HAP-1 (cell line): ENCODE measurements around the gene THNSL1.
"Not testable (repeated sequence)": the region's sequence is repeated elsewhere in the genome, so short reads cannot be mapped to it uniquely, and the experiment has no call there.

Experiments
- DNase-seq, 2 experiments: peaks; one replicate each; pipeline ENCODE4 v3.0.0-alpha.2; 2016 to 2020; ENCODE audit warnings: low spot score in 2 of 2
- H3K27me3 ChIP-seq: fragments of 250-450 bp; sonication (Bioruptor Pico); 2 replicates; pipeline ENCODE4 v1.5.1; 2020; ENCODE audit warnings: low read depth, mild to moderate bottlenecking, moderate library complexity
- H3K36me3 ChIP-seq: fragments of 250-450 bp; sonication (Bioruptor Pico); replicated peaks from 2 replicates; pipeline ENCODE4 v1.5.1; 2020; ENCODE audit warnings: mild to moderate bottlenecking
- H3K4me1 ChIP-seq: fragments of 250-450 bp; sonication (Bioruptor Pico); 2 replicates; pipeline ENCODE4 v1.5.1; 2020; ENCODE audit warnings: mild to moderate bottlenecking
- H3K4me3 ChIP-seq: fragments of 250-450 bp; sonication (Bioruptor Pico); 2 replicates; pipeline ENCODE4 v1.5.1; 2020; ENCODE audit warnings: mild to moderate bottlenecking, moderate library complexity
- H3K9me3 ChIP-seq: fragments of 250-450 bp; sonication (Bioruptor Pico); 2 replicates; pipeline ENCODE4 v1.5.1; 2020; ENCODE audit warnings: mild to moderate bottlenecking, moderate library complexity
- in situ Hi-C: fragments of 300-500 bp; cut with MboI; formaldehyde crosslinking; loops from 3 replicates; pipeline ENCODE4 v1.14.3; 2020; ENCODE audit warnings: low sequenced_read_pairs, inconsistent platforms, mixed read lengths

THNSL1 gene

DNA sequence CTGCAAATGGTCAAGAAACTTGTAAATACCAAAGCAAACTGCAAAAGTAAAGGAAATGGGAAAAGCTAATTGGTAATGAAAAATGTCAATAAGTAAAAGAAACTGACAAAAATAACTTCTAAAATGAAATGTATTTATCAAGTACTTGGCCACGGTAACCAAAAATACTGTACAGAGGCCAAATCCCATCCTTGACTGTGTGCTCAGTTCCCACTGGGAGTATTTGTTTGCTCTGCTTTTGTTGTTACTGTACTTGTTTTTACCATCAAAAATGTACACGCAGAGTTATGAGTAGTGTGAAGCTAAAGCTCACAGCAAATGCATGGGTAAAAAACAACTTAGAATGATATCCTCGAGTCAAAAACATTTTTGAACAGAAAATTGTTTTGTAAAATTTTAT is 31.5 kb upstream of the THNSL1 start:
- H3K4me1 ChIP-seq = peaks cover 26% of the 10 kb centered on the region
- no peaks in the 10 kb centered on the region for H3K27me3 ChIP-seq
- DNase-seq = no peak
- H3K9me3 ChIP-seq = no peaks in the 10 kb centered on the region
- in situ Hi-C loops = no loop called here
- H3K4me3 ChIP-seq = no peak overlapping the region
- no peaks in the 10 kb centered on the region for H3K36me3 ChIP-seq

DNA sequence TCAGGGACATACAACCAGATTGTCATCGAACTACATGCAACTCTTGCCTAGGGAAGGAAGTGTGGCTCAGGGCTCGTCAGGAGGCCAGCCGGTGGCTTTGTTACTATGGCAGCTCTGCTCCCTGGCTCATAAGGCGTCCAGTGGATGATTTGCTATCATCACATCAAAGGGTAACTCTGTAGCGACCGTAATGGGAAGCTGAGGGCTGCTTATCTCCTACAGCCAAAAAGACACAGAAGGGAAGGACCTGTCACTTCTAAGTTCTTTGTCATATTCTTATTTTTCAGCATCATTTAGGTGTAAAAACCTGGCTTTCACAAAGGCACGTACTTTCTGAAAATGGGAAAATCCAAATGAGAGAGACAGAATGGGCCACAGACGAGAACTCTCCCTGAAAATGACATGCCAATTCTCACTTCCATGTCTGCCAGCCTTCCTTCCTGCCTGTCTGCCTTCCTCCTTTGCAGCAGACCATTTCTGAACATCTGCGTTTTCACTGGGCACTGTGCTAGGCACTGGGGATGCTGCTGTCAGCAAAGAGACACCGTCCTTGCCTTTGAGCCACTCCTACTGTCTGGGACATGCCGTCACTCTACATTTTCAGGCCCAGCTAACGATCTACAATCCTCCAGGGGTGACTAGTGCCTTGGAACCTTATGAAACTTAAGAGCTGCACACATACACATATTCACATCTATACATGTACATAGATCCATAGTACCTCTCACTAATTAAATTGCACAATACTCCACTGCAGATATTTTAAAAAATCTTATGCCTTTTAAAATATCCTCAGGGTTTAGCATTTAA is 27.4 kb upstream of the THNSL1 start:
- no peaks in the 10 kb centered on the region for H3K27me3 ChIP-seq
- H3K4me3 ChIP-seq = no peak overlapping the region
- H3K4me1 ChIP-seq = peaks cover 11% of the 10 kb centered on the region
- DNase-seq = no peak
- H3K36me3 ChIP-seq = no peaks in the 10 kb centered on the region
- in situ Hi-C loops = no loop called here
- H3K9me3 ChIP-seq = no peaks in the 10 kb centered on the region

DNA sequence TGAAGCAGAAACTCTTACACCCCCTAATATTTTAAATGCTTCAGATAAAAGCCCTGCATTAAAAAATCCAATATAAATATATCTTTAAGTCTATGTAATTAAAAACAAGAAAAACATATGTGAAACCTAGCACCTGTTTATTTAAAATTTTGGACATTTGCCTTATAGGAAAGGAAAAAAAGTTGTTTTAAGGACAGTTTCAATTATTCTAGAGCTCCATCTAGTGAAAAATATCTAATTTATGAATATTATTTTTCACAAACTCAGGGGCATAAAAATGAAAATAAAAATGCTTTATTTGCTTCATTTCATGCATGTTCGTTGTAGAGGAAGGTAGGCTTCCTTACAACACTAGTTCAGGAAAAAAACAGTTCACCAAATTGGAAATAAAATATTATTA is 26.5 kb upstream of the THNSL1 start:
- DNase-seq = no peak

DNA sequence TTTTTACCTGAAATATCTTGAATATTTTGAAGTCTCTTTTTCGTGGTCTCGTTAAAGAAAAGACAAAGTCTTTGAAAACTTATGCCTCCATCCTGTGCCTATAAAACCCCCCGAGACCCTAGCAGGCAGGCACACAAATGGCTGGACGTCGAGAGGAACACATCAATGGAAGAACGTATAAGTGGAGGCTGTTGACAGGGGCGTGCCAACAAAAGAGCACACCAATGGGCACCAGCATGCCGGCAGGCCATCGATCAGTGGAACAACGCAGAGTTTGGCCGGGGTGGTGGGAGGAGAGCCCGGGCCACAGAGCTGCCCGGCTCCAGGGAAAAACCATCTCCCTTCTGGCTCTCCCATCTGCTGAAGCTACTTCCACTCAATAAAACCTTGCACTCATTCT is 25.1 kb upstream of the THNSL1 start:
- in situ Hi-C loops = no loop called here
- Histone ChIP-seq H3K4me1 (peaks cover 3% of the 10 kb centered on the region), H3K9me3 (no peaks in the 10 kb centered on the region), H3K36me3 (no peaks in the 10 kb centered on the region), H3K4me3 (no peak overlapping the region), H3K27me3 (no peaks in the 10 kb centered on the region)
- DNase-seq = no peak

More for the DNA sequence above, 26.5 kb upstream of the THNSL1 start:
- no peaks in the 10 kb centered on the region for H3K27me3 ChIP-seq
- peaks cover 11% of the 10 kb centered on the region for H3K4me1 ChIP-seq
- H3K4me3 ChIP-seq = no peak overlapping the region
- in situ Hi-C loops = no loop called here
- H3K9me3 ChIP-seq = no peaks in the 10 kb centered on the region
- no peaks in the 10 kb centered on the region for H3K36me3 ChIP-seq

DNA sequence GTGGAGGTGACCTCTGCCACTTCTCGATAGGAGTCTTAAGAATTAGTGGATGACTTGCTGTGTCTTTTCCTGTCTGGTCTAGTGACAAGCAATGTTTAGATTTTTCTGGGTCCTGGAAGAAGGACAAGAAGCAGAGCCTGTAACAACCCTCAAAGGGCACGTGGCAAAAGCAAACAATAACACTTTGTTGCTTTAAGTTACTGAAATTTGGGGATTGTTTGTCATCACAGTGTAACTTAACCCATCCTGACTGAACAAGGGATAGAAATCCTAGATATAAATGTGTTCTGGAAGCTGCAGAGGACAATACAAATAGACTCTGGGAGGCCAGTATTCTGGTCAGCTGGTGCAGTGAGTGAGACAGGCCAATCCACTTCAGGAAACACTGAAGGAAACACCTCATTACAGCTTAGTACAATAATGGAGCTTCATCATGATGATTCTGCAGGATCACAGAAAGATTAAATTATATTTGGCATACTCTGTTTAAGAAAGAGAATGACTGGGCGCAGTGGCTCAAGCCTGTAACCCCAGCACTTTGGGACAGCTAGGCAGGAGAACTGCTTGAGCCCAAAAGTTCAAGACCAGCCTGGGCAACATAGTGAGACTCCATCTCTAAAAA is 23.8 kb upstream of the THNSL1 start:
- H3K36me3 ChIP-seq = no peaks in the 10 kb centered on the region
- H3K9me3 ChIP-seq = no peaks in the 10 kb centered on the region
- no peaks in the 10 kb centered on the region for H3K4me1 ChIP-seq
- H3K27me3 ChIP-seq = no peaks in the 10 kb centered on the region
- in situ Hi-C loops = no loop called here
- DNase-seq = no peak
- H3K4me3 ChIP-seq = no peak overlapping the region

DNA sequence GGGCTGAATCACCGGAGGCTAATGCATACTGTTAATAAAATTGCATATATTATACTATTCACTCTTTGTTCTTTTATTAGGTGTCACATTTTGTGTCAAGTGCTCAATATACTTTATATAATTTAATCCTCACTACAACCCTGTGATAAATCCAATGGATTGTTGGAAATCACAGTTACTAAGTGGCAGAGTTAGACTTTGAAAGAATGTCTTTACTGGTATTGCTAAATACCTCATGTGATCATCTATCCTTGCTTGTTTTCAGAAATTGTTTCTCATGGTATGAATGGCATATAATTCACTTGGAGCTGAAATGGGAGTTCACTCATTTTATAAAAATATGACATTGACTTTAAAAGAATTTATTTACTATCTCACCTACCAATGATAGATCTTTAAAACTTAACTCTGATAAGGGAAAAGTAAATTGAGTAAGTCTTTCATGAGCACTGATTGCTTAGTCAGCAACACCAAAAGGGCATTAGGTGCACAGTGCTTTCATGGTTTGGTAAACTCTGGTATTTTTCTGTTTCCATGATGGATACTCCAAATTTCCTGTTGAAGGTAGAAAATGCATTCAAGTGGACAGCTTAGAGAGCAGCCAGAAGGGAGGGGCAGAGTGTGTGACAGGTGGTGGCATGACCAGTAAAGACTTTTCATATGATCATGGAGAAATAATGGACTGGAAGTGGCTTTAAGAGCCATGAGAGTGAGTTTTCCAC is 23.0 kb upstream of the THNSL1 start:
- in situ Hi-C loops = no loop called here
- Histone ChIP-seq H3K9me3 (no peaks in the 10 kb centered on the region), H3K4me1 (no peaks in the 10 kb centered on the region), H3K36me3 (no peaks in the 10 kb centered on the region), H3K27me3 (no peaks in the 10 kb centered on the region), H3K4me3 (no peak overlapping the region)
- no peak for DNase-seq

DNA sequence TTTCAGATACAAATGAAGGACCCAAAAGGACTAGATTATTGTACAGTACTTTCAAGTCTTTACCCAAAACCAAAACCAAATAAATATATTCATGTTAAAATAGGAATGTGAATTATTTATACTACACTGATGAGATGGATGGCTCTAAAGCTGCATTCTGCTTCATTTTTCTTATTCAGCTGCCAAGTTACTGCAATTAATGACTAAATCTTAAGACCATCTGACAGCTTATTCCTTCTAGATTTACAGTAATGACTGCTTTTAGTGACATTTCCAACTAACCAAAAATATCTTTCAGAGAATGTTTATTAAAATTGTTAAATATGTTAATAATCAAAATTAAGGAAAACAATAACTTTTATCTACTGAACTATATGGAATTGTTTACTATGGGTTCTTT is 21.3 kb upstream of the THNSL1 start:
- no peaks in the 10 kb centered on the region for H3K4me1 ChIP-seq
- no peak overlapping the region for H3K4me3 ChIP-seq
- DNase-seq = no peak
- H3K9me3 ChIP-seq = no peaks in the 10 kb centered on the region
- no peaks in the 10 kb centered on the region for H3K27me3 ChIP-seq
- in situ Hi-C loops = no loop called here
- no peaks in the 10 kb centered on the region for H3K36me3 ChIP-seq

DNA sequence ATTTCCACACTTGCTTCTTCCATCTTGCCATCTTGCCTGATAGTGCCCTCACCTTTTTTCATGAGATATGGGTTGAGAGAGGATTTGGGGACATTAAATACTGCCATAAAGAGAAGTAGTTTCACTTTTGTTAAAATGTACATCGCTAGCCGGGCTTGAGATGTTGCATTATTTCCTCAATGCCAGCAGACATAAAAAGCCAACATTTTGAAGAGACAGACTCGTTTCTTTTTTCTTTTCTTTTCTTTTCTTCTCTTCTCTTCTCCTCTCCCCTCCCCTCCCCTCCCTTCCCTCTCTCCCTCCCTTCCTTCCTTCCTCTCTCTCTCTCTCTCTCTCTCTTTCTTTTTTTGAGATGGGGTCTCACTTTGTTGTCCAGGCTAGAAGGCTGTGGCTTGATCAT is 18.4 kb upstream of the THNSL1 start:
- H3K4me3 ChIP-seq = no peak overlapping the region
- DNase-seq = no peak
- in situ Hi-C loops = no loop called here
- H3K27me3 ChIP-seq = no peaks in the 10 kb centered on the region
- H3K36me3 ChIP-seq = no peaks in the 10 kb centered on the region
- H3K4me1 ChIP-seq = no peaks in the 10 kb centered on the region
- no peaks in the 10 kb centered on the region for H3K9me3 ChIP-seq

DNA sequence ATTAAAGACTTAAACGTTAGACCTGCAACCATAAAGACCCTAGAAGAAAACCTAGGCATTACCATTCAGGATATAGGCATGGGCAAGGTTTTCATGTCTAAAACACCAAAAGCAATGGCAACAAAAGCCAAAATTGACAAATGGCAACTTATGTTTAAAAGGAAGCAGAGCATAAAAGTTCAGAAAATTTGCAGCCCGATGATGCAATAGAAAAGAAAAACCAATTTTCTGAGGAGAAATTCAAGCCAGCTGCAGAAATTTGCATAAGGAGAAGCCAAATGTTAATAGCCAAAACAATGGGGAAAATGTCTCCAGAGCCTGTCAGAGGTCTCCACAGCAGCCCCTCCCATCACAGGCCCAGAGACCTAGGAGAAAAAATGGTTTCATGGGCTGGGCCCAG is 4.8 kb upstream of the THNSL1 start:
- H3K4me3 ChIP-seq, in situ Hi-C loops, H3K27me3 ChIP-seq, H3K9me3 ChIP-seq, H3K36me3 ChIP-seq, H3K4me1 ChIP-seq, DNase-seq: not testable (repeated sequence)

DNA sequence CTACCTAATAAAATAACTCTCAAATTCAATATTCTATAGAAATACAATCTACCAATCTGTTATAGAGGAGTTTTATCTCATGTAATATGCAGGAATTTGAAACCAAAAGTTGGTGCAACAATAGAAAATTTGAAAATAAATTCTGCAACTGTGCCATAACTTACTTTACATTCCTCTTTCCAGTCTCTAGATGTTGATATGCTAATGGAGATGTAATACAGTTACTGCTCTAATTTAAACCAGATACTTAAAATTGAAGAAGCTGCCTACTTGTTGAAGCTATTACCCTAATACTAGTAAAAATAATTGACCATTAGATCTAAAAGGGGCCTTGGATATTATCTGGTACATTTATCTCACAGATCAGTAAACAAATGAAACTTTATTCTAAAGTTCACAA is 1.8 kb upstream of the THNSL1 start:
- H3K4me1 ChIP-seq = peaks cover 15% of the 10 kb centered on the region
- H3K36me3 ChIP-seq = no peaks in the 10 kb centered on the region
- H3K27me3 ChIP-seq = no peaks in the 10 kb centered on the region
- no peaks in the 10 kb centered on the region for H3K9me3 ChIP-seq
- DNase-seq = no peak
- no peak overlapping the region for H3K4me3 ChIP-seq
- in situ Hi-C loops = no loop called here

DNA sequence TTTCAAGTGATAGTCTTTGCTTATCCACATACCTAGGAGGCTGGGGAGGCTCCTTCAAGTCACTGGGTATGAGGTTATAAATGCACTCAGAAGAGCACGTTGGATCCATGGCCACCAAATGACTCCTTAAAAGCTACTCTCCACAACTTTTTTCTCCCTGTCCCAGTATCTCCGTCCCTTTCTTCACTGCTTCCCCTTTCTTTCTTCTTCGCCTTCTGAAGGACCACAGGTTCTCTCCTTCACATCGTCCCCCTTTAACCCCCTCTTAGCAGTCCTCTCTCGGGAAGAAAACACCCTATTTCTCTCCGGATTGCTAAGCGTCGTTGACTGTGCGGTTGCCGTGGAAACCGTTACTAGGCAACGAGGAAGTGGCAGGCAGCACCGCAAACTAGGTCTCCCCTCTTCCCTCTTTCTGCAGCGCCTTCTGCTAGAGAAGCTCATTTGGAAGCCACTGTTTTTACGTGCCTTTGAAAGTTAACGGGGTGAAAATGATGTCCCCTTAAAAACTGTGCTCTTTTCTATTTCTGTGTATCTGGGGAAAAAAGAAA is 510 bp upstream of the THNSL1 start, which contains the start of gene ENKUR:
Gene ENKUR, minus strand, starts transcription at position 331 of the 548 bp plus-strand sequence. Its CDS starts 222 bp downstream, at position 109.
- DNase-seq = peak; percentile 86 to 95
- H3K9me3 ChIP-seq = no peaks in the 10 kb centered on the region
- peaks cover 15% of the 10 kb centered on the region for H3K4me1 ChIP-seq
- peak within 1 kb of the TSS; percentile 45 for H3K4me3 ChIP-seq
- in situ Hi-C loops = no loop called here
- H3K27me3 ChIP-seq = no peaks in the 10 kb centered on the region
- no peaks in the 10 kb centered on the region for H3K36me3 ChIP-seq

DNA sequence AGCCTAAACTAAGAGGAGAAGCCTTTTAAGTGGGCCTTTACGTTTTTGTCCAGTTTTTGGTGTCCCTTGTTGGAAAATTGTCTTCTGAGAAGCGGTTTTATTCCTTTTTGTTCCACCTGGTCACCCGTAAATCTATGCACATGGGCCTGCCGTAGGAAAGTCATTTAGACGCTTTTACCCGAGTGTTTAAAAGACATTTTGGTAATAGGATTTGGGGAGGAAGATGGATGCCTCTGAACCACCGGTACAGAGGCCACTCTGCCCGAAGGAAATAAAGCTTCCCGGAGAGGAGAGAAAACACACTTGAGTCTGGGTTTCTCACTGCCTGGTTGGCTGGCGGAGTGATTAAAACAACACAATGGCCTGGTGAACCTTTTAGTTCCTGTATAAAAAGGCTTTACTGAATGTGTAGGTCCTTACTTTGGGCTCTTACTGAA is 760 bp downstream of the THNSL1 start:
- H3K4me1 ChIP-seq = peaks cover 15% of the 10 kb centered on the region
- peak; percentile 57 to 58 for DNase-seq
- H3K36me3 ChIP-seq = no peaks in the 10 kb centered on the region
- peak overlapping the region; percentile 45 for H3K4me3 ChIP-seq
- H3K27me3 ChIP-seq = no peaks in the 10 kb centered on the region
- H3K9me3 ChIP-seq = no peaks in the 10 kb centered on the region
- in situ Hi-C loops = no loop called here

DNA sequence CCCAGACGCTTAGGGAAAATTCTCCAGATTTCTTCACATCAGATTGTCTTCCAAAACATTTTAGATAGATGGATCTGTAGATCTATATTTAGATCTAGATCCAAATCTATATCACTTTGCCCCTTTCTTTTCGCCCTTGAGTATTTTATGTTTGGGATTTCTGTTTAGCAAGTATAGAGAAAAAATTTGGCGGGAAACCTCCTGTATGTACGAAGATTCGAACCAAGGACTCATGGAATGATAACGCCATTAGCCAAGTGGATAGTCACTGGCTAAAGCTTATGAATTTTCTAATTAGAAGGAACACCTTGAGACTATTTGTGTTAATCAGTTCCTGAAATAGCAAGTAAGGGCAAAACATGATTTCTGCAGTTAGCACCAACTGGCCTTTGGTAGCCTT is 1.2 kb downstream of the THNSL1 start:
- Histone ChIP-seq H3K9me3 (no peaks in the 10 kb centered on the region), H3K27me3 (no peaks in the 10 kb centered on the region), H3K4me3 (peak overlapping the region; percentile 45; the same call in 1 of the 2 replicates), H3K4me1 (peaks cover 15% of the 10 kb centered on the region), H3K36me3 (no peaks in the 10 kb centered on the region)
- no peak for DNase-seq
- in situ Hi-C loops = no loop called here

DNA sequence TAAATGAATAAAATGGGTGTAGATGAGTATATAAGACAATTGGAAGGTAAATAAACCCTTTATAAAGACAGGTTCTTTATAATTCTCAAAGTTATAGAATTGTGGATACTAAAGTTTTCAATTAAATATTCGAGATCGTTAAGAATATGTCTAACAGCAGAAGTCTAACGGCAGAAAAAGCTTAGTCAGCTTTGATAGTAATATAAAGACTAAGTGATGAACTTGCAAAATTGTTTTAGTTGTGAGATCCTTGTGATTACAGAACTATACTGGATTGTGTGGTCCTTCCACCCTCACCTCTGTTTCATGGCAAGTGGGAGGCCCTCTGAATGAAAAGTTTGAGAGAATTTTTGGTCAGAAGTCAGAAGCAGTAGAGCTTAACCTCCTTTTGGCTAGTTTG is 2.3 kb downstream of the THNSL1 start:
- Histone ChIP-seq H3K4me1 (peaks cover 15% of the 10 kb centered on the region), H3K36me3 (no peaks in the 10 kb centered on the region), H3K27me3 (no peaks in the 10 kb centered on the region), H3K9me3 (no peaks in the 10 kb centered on the region), H3K4me3 (no peak overlapping the region)
- in situ Hi-C loops = no loop called here
- no peak for DNase-seq
